ENCODE results near the gene COL9A1. TPM values are rescaled to one million over a fixed set of nuclear protein-coding genes. Genes with fewer than 3 reads are reported as not detected.

The COL9A1 gene
- total RNA-seq, 1 donor from 2014 or later = 7.8 TPM

DNA sequence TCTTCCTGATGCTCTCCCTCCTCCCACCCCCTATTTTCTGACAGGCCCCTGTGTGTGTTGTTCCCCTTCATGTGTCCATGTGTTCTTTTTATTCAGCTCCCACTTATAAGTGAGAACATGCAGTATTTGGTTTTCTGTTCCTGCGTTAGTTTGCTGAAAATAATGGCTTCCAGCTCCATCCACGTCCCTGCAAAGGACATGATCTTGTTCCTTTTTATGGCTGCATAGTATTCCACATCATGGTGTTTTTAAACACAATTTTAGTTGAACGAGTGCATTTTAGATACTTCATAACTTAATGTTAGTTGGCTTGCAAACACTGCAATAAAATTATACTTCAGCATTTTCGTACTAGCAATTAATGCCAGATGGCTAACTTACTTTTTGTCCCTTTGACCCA, 28.5 kb downstream of the COL9A1 start:
- H3K9me3 ChIP-seq (ENCODE audit: control insufficient read depth in 3 of 3, low read length in 3 of 3) = no peaks in the 10 kb centered on the region
- no peaks in the 10 kb centered on the region for H3K27me3 ChIP-seq (ENCODE audit: control insufficient read depth in 3 of 3, insufficient read depth in 3 of 3, low read length in 3 of 3)
- no peak overlapping the region for H3K4me3 ChIP-seq (ENCODE audit: low read length in 3 of 3)
- H3K9ac ChIP-seq (ENCODE audit: low read depth in 1 of 3, low read length in 3 of 3) = no peak overlapping the region
- no peaks in the 10 kb centered on the region for H3K36me3 ChIP-seq (ENCODE audit: control insufficient read depth in 3 of 3, insufficient read depth in 3 of 3, low read length in 3 of 3)
- H3K27ac ChIP-seq (ENCODE audit: low read depth, low read length) = no peak overlapping the region
- no peaks in the 10 kb centered on the region for H3K4me1 ChIP-seq (ENCODE audit: control insufficient read depth in 3 of 3, insufficient read depth in 3 of 3, low read length in 3 of 3)

DNA sequence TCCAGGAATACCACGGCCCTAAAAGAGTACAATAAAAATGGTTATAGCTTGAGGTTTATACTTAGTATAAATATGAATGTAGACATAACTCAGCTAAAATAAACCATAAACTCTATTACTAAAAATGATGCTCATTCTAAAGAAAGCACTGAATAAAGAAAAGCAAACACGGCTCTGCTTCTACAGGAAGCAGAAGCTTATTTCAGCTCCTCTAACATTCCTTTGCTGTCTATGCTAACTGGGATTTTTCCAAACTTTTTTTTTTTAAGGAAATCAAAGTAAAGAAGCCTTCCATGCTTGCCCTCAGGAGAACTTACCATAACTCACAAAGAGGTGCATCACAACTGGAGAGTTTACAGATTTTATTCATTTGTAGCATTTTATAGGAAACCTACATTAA, 30.8 kb downstream of the COL9A1 start:
- Histone ChIP-seq H3K27ac (ENCODE audit: low read depth, low read length) (no peak overlapping the region), H3K9me3 (ENCODE audit: control insufficient read depth in 3 of 3, low read length in 3 of 3) (no peaks in the 10 kb centered on the region), H3K9ac (ENCODE audit: low read depth in 1 of 3, low read length in 3 of 3) (no peak overlapping the region), H3K4me1 (ENCODE audit: control insufficient read depth in 3 of 3, insufficient read depth in 3 of 3, low read length in 3 of 3) (no peaks in the 10 kb centered on the region), H3K4me3 (ENCODE audit: low read length in 3 of 3) (no peak overlapping the region), H3K27me3 (ENCODE audit: control insufficient read depth in 3 of 3, insufficient read depth in 3 of 3, low read length in 3 of 3) (no peaks in the 10 kb centered on the region), H3K36me3 (ENCODE audit: control insufficient read depth in 3 of 3, insufficient read depth in 3 of 3, low read length in 3 of 3) (no peaks in the 10 kb centered on the region)

DNA sequence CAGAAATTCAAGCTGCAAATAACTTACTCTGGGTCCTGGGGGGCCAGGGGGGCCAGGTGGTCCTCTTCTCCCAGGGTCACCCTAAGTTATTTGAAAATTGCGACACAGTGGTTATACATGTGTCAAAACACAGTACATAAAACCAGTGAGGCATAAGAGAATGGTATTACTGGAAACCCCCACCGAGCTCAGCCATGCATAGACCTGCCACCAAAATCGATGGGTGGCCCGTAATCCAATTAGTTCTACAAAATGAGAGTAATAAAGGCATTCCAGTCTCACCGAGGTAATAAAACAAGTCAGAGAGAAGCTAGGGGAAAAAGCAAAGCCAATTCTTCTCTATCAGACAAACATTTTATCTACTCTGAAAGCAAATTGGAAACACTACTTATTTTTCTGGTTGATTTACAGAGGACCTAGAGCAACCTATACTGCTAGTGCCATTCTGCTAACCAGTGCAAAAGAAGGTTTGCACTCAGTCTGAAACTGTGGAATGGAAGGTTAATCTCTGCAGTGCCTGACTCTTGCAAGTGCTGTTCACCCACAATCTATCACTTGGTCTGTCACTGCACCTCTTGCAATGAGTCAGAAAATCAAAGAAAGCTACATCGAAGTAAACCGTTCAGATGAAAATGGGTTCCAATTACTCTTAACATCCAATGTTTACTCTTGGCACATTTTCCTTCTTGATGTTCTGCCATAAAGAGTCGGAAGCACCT, 32.4 kb downstream of the COL9A1 start:
- no peaks in the 10 kb centered on the region for H3K36me3 ChIP-seq (ENCODE audit: control insufficient read depth in 3 of 3, insufficient read depth in 3 of 3, low read length in 3 of 3)
- no peak overlapping the region for H3K9ac ChIP-seq (ENCODE audit: low read depth in 1 of 3, low read length in 3 of 3)
- H3K27me3 ChIP-seq (ENCODE audit: control insufficient read depth in 3 of 3, insufficient read depth in 3 of 3, low read length in 3 of 3) = no peaks in the 10 kb centered on the region
- no peaks in the 10 kb centered on the region for H3K9me3 ChIP-seq (ENCODE audit: control insufficient read depth in 3 of 3, low read length in 3 of 3)
- H3K4me3 ChIP-seq (ENCODE audit: low read length in 3 of 3) = no peak overlapping the region
- no peaks in the 10 kb centered on the region for H3K4me1 ChIP-seq (ENCODE audit: control insufficient read depth in 3 of 3, insufficient read depth in 3 of 3, low read length in 3 of 3)
- H3K27ac ChIP-seq (ENCODE audit: low read depth, low read length) = no peak overlapping the region

DNA sequence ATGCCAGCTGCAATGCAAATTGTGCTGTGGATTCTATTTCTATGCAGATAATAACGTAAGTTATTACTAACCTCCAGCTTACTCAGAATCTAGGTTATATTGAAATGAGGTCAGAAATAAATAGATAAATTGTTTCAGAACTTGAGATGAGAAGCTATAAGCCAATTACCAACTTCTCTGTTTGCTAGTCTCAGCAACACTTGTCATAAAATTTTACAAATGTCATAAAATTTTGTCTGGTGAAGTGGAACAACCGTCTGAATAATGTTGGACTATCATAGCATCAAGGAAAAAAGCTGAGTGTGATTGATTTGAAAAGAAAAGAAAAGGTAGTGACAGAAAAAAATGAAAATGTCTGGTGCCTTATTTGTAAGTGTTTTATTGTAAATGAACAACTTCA, 36.7 kb downstream of the COL9A1 start:
- Histone ChIP-seq H3K36me3 (ENCODE audit: control insufficient read depth in 3 of 3, insufficient read depth in 3 of 3, low read length in 3 of 3) (no peaks in the 10 kb centered on the region), H3K9me3 (ENCODE audit: control insufficient read depth in 3 of 3, low read length in 3 of 3) (no peaks in the 10 kb centered on the region)

DNA sequence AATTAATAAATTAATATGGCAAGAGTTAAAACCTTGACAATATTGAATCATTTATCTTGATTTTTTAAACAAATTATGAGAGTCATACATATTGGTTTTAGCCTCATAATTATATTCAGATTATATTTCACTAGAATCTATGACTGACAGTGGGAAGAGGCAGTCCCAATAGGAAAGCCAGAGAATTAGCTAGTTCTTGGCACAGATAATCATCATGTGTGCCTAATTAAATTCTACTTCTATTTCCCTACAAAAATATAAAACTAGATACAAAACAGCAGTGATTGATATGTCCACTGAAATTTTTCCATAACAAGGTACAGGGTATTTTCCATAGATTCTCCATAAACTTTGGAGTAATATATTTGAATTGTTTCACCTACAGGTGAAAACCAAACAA, 38.6 kb downstream of the COL9A1 start:
- H3K4me1 ChIP-seq (ENCODE audit: control insufficient read depth in 3 of 3, insufficient read depth in 3 of 3, low read length in 3 of 3) = no peaks in the 10 kb centered on the region
- no peak overlapping the region for H3K9ac ChIP-seq (ENCODE audit: low read depth in 1 of 3, low read length in 3 of 3)
- H3K4me3 ChIP-seq (ENCODE audit: low read length in 3 of 3) = no peak overlapping the region
- H3K27ac ChIP-seq (ENCODE audit: low read depth, low read length) = no peak overlapping the region
- H3K27me3 ChIP-seq (ENCODE audit: control insufficient read depth in 3 of 3, insufficient read depth in 3 of 3, low read length in 3 of 3) = no peaks in the 10 kb centered on the region
- no peaks in the 10 kb centered on the region for H3K36me3 ChIP-seq (ENCODE audit: control insufficient read depth in 3 of 3, insufficient read depth in 3 of 3, low read length in 3 of 3)
- no peaks in the 10 kb centered on the region for H3K9me3 ChIP-seq (ENCODE audit: control insufficient read depth in 3 of 3, low read length in 3 of 3)

More for the DNA sequence above, 36.7 kb downstream of the COL9A1 start:
- no peaks in the 10 kb centered on the region for H3K27me3 ChIP-seq (ENCODE audit: control insufficient read depth in 3 of 3, insufficient read depth in 3 of 3, low read length in 3 of 3)
- H3K27ac ChIP-seq (ENCODE audit: low read depth, low read length) = no peak overlapping the region
- H3K4me3 ChIP-seq (ENCODE audit: low read length in 3 of 3) = no peak overlapping the region
- H3K4me1 ChIP-seq (ENCODE audit: control insufficient read depth in 3 of 3, insufficient read depth in 3 of 3, low read length in 3 of 3) = no peaks in the 10 kb centered on the region
- H3K9ac ChIP-seq (ENCODE audit: low read depth in 1 of 3, low read length in 3 of 3) = no peak overlapping the region

DNA sequence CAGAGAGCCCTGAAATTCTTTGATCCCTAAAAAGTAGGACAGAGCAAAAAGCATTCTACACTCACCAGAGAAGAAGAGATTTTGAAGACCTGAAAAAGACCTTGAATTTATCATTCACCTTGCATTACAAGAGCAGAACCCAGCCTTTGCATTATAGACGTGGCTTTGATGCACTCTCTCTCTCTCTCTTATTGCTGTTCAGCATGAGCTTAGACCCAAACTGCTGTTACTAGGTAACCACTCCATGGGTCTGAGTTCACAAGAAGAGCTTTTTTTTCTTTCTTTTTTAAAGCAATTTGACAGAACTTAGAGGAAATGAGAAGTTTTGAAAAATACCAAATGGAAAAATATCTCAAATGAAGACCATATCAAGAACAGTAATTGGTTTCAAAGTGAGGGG, 44.4 kb downstream of the COL9A1 start:
- H3K9ac ChIP-seq (ENCODE audit: low read depth in 1 of 3, low read length in 3 of 3) = no peak overlapping the region
- H3K4me1 ChIP-seq (ENCODE audit: control insufficient read depth in 3 of 3, insufficient read depth in 3 of 3, low read length in 3 of 3) = no peaks in the 10 kb centered on the region
- no peak overlapping the region for H3K4me3 ChIP-seq (ENCODE audit: low read length in 3 of 3)
- no peaks in the 10 kb centered on the region for H3K36me3 ChIP-seq (ENCODE audit: control insufficient read depth in 3 of 3, insufficient read depth in 3 of 3, low read length in 3 of 3)
- H3K27me3 ChIP-seq (ENCODE audit: control insufficient read depth in 3 of 3, insufficient read depth in 3 of 3, low read length in 3 of 3) = no peaks in the 10 kb centered on the region
- H3K9me3 ChIP-seq (ENCODE audit: control insufficient read depth in 3 of 3, low read length in 3 of 3) = no peaks in the 10 kb centered on the region
- H3K27ac ChIP-seq (ENCODE audit: low read depth, low read length) = no peak overlapping the region

DNA sequence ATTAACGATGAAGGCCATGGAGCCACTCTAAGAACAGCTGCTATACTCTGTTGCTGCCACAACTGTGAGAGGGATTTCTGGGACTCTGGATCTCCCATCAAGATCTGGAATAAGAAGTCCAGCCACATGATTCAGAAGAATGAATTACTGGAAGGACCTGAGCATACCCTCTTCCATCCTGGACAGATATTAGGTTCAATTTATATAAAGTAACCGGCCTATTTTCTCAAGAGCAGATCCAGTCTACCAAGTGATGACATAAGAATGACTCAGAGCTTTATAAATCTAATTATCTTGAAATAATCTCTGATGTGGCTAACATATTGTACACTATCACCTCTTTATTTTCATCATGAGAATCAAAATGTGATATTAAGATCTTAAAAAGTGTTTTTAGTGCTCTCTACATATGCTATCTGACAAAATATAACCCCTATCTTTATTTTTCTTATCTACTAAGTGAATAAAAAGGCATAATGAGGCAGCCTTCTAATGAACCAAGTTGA, 45.1 kb downstream of the COL9A1 start:
- Histone ChIP-seq H3K4me1 (ENCODE audit: control insufficient read depth in 3 of 3, insufficient read depth in 3 of 3, low read length in 3 of 3) (no peaks in the 10 kb centered on the region), H3K9me3 (ENCODE audit: control insufficient read depth in 3 of 3, low read length in 3 of 3) (no peaks in the 10 kb centered on the region), H3K27me3 (ENCODE audit: control insufficient read depth in 3 of 3, insufficient read depth in 3 of 3, low read length in 3 of 3) (no peaks in the 10 kb centered on the region), H3K9ac (ENCODE audit: low read depth in 1 of 3, low read length in 3 of 3) (no peak overlapping the region), H3K27ac (ENCODE audit: low read depth, low read length) (no peak overlapping the region), H3K36me3 (ENCODE audit: control insufficient read depth in 3 of 3, insufficient read depth in 3 of 3, low read length in 3 of 3) (no peaks in the 10 kb centered on the region), H3K4me3 (ENCODE audit: low read length in 3 of 3) (no peak overlapping the region)

DNA sequence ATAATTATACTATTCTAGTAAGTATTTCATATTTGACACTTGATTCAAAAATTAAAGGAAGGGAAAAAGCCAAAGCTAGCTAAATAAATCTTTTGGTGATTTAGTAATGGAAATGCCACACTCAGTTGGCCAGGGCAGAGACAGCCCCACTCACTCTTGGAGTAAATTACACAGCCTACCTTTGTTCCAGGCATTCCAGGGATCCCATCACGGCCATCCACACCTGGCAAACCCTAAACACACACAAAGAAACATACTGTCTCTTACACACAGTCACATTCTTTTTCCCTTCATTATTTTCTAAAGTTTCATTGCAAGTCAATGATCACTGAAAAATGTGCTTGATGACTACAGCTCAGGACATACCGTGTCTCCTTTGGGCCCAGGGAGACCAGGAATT, 48.1 kb downstream of the COL9A1 start:
- no peak overlapping the region for H3K9ac ChIP-seq (ENCODE audit: low read depth in 1 of 3, low read length in 3 of 3)
- no peak overlapping the region for H3K4me3 ChIP-seq (ENCODE audit: low read length in 3 of 3)
- no peaks in the 10 kb centered on the region for H3K27me3 ChIP-seq (ENCODE audit: control insufficient read depth in 3 of 3, insufficient read depth in 3 of 3, low read length in 3 of 3)
- no peak overlapping the region for H3K27ac ChIP-seq (ENCODE audit: low read depth, low read length)
- H3K36me3 ChIP-seq (ENCODE audit: control insufficient read depth in 3 of 3, insufficient read depth in 3 of 3, low read length in 3 of 3) = no peaks in the 10 kb centered on the region
- no peaks in the 10 kb centered on the region for H3K4me1 ChIP-seq (ENCODE audit: control insufficient read depth in 3 of 3, insufficient read depth in 3 of 3, low read length in 3 of 3)
- no peaks in the 10 kb centered on the region for H3K9me3 ChIP-seq (ENCODE audit: control insufficient read depth in 3 of 3, low read length in 3 of 3)

DNA sequence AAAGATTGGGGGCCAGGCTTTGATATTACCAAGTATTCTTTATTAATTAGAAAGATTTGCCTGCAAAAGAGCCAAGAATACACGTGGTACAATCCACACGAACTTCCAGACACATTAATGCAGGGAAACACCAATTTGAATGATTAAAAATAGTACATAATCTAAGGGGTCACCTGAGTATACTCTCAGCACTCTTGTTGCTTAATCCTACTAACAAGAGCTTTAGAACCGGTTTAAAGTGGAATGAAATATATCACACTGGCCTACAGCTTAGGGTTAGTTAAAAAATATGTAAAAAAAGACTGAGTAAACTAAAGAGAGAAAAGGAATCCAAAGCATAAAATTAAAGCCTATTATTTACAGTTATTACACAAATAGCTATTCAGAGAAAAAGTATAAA, 49.0 kb downstream of the COL9A1 start:
- no peak overlapping the region for H3K9ac ChIP-seq (ENCODE audit: low read depth in 1 of 3, low read length in 3 of 3)
- H3K4me3 ChIP-seq (ENCODE audit: low read length in 3 of 3) = no peak overlapping the region
- no peaks in the 10 kb centered on the region for H3K27me3 ChIP-seq (ENCODE audit: control insufficient read depth in 3 of 3, insufficient read depth in 3 of 3, low read length in 3 of 3)
- no peak overlapping the region for H3K27ac ChIP-seq (ENCODE audit: low read depth, low read length)
- no peaks in the 10 kb centered on the region for H3K4me1 ChIP-seq (ENCODE audit: control insufficient read depth in 3 of 3, insufficient read depth in 3 of 3, low read length in 3 of 3)
- no peaks in the 10 kb centered on the region for H3K9me3 ChIP-seq (ENCODE audit: control insufficient read depth in 3 of 3, low read length in 3 of 3)
- no peaks in the 10 kb centered on the region for H3K36me3 ChIP-seq (ENCODE audit: control insufficient read depth in 3 of 3, insufficient read depth in 3 of 3, low read length in 3 of 3)

DNA sequence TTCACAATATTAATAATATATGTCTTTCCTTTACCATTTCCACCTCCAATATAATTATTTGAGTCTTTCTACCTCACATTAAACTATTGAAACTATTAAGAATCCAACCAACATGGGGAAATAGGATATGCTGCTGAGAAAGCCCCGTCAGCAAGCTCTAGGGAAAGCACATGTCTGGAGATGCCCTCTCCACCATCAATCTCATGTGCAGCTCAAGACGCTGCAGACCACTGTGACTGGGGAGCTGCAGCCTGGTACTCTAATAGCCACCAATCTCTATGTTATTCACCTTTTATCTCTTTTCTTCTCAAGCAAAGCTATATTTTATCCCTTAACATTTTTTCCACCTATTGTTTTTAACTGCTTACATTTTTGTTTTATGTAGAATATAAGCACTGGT, 50.3 kb downstream of the COL9A1 start:
- H3K9ac ChIP-seq (ENCODE audit: low read depth in 1 of 3, low read length in 3 of 3) = no peak overlapping the region
- no peak overlapping the region for H3K4me3 ChIP-seq (ENCODE audit: low read length in 3 of 3)
- no peaks in the 10 kb centered on the region for H3K4me1 ChIP-seq (ENCODE audit: control insufficient read depth in 3 of 3, insufficient read depth in 3 of 3, low read length in 3 of 3)
- no peak overlapping the region for H3K27ac ChIP-seq (ENCODE audit: low read depth, low read length)
- no peaks in the 10 kb centered on the region for H3K9me3 ChIP-seq (ENCODE audit: control insufficient read depth in 3 of 3, low read length in 3 of 3)
- no peaks in the 10 kb centered on the region for H3K36me3 ChIP-seq (ENCODE audit: control insufficient read depth in 3 of 3, insufficient read depth in 3 of 3, low read length in 3 of 3)
- H3K27me3 ChIP-seq (ENCODE audit: control insufficient read depth in 3 of 3, insufficient read depth in 3 of 3, low read length in 3 of 3) = no peaks in the 10 kb centered on the region

Measured in skeletal muscle tissue (tissue), 4 donors.